WI38 (cell line): ENCODE measurements around the gene ATP8B1.
A peak's percentile ranks its signal among the peaks of the same experiment; 100 is the strongest.

Experiments
- H3K4me3 ChIP-seq: 2 replicates; pipeline ENCODE4 v1.5.1; 2011; ENCODE audit warnings: low read depth, mild to moderate bottlenecking, control low read depth, low read length
- CTCF ChIP-seq: IDR thresholded peaks from 2 replicates; pipeline ENCODE4 v1.5.1; 2012; ENCODE audit warnings: low read depth, mild to moderate bottlenecking, control low read depth, low read length

Gene ATP8B1

DNA sequence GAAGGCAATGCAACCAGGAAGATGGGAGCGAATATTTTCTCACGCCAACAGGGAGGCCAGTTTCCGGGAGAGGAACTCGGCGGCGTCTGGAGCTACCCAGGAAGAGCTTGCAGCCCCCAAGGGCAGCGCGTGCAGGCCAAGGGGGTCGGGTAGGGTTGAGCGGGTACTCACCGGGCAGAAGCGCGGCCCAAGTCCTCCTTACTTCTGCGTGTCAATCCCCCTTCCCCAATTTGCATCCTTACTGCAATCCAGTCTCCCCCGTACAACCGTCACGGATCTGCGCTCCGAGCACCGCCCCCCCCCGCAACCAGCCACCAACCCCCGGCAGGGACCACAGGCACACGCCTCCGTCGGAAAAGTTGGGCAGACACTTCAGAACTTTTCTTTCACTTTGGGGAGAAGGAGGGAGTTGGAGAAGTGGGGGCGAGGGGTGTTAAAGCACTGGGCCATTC is 1.3 kb downstream of the ATP8B1 start:
- TF ChIP-seq CTCF: no peak
- peak overlapping the region; percentile 74 for H3K4me3 ChIP-seq

DNA sequence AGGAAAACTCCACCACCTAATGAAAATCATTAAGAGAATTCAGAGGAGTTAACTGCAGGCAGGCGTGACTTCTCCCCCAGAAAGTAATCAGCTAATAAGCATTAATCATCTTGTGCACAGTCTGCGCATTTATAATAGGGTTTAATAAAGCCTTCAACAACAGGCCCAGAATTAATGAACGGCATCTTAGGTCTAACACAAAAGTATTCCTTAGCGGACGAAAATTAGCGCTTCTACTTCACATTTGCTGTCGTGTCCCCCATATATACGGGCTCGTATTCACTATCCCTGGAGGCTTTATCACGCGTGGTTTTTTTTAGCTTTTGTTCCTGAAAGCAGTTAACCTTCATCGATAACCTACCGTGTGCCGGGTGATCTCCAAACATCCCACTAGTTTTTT is 1.8 kb downstream of the ATP8B1 start:
- TF ChIP-seq CTCF: no peak

DNA sequence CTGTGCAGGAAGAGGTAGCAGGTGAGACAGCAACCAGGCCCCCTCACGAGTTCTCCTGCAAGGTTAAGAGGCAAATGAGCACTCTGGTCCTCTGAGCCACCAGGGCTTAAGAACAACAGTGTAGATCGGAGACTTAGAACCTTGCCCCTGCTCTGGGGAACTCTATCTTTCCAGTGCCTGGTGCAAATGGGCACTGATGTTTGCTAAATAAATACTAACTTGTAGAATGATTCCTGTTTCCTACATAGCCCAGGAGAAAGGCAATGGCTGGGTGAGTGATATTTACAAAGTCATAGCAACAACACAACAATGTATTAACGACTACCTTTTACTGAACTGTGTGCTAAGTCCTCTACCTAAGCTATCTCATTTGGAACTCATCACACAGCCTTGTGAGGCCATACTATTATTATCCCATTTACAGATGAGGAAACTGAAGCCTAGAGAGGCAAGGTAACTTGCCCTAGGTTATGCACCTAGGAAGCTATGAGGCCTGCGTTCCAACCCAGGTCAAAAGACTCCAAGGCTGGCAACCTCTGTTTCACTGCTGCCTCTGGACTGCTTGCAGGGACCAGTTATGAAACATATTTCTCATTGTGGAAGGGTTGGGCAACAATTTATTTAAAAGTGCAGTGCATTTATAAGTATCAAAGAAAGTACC is 4.3 kb downstream of the ATP8B1 start:
- TF ChIP-seq CTCF: no peak
- H3K4me3 ChIP-seq: no peak overlapping the region

More for the DNA sequence above, 1.8 kb downstream of the ATP8B1 start:
- H3K4me3 ChIP-seq: peak overlapping the region; percentile 74

DNA sequence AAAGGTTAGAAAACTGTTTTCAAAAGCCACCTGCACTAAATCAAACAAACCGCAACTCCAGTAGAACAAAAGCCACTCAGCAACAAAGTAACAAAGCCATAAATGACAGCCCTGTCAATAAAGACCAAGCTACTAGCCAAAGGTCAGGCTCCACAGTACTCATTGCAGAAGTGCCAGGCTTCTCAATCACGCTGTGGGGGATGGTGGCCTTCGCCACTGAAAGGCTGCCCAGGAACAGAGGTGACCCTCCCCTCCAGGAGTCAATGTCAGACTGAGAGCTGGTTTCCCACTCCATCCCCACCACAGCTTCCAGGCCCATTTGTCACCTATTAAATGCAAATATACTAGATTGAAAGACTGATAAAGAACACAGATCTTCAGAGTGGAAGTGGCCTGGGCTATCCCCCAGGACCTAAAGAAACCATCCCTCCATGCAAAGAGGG is 5.9 kb downstream of the ATP8B1 start:
- no peak overlapping the region for H3K4me3 ChIP-seq
- TF ChIP-seq CTCF: no peak

DNA sequence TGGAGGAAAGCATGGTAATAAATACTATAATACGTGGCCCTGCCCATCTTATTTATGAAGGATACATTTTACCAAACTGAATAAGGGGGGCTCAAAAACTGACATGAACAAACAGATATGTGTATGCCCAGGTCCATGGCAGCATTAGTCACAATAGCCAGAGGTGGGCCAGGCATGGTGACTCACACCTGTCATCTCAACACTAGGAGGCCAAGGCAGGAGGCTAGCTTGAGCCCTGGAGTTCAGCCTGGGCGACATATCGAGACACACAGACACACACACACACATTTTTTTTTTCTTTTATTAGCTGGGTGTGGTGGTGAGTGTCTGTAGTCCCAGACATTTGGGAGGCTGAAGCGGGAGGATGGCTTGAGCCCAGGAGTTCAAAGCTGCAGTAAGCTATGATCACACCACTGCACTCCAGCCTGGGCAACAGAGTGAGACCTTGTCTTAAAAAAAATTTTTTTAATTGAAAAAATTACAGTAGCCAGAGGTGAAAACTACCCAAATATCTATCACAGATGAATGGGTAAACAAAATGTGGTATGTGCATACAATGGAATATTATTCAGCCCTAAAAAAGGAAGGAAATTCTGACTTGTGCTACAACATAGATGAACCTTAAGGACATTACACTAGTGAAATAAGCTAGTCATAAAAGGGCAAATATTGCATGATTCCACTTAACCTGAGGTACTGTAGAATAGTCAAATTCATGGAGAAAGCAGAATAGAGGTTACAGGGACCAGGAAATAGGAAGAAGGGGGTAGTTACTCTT is 8.0 kb downstream of the ATP8B1 start:
- no peak for TF ChIP-seq CTCF

GRCh38 chr18:57793302-57793986 is 9.7 kb downstream of the ATP8B1 start:
- no peak overlapping the region for H3K4me3 ChIP-seq
- no peak for TF ChIP-seq CTCF

More for the DNA sequence above, 8.0 kb downstream of the ATP8B1 start:
- H3K4me3 ChIP-seq: no peak overlapping the region
